H1 (cell line): ENCODE measurements around the gene NR4A1. TPM values are rescaled to one million over a fixed set of nuclear protein-coding genes. Genes with fewer than 3 reads are reported as not detected.

Experiments used
- BCL11A ChIP-seq, 2 experiments: IDR thresholded peaks; one replicate each; pipeline ENCODE4 v1.6.1; 2011; ENCODE audit warnings: low read depth in 2 of 2, low read length in 2 of 2, mild to moderate bottlenecking in 2 of 2
- CBX5 ChIP-seq: fragments of 300-800, 300-1000 bp; sonication (generic); IDR thresholded peaks from 2 replicates; pipeline ENCODE4 v1.7.1; 2016; ENCODE audit warnings: antibody characterized with exemption, low read length, low read depth
- CBX8 ChIP-seq: fragments of 300-800, 300-1000 bp; sonication (generic); IDR thresholded peaks from 2 replicates; pipeline ENCODE4 v1.7.1; 2016; ENCODE audit warnings: low read depth, low read length, borderline replicate concordance
- CHD7 ChIP-seq: fragments of 300-600 bp; sonication (generic); IDR thresholded peaks from 2 replicates; pipeline ENCODE4 v1.7.1; 2012; ENCODE audit warnings: low read length, moderate library complexity, mild to moderate bottlenecking, inconsistent platforms; ENCODE audit not compliant: insufficient replicate concordance
- HDAC6 ChIP-seq: IDR thresholded peaks from one replicate; pipeline ENCODE4 v1.7.1; 2012; ENCODE audit warnings: low read depth, mild to moderate bottlenecking, inconsistent platforms, low read length, moderate library complexity
- POLR2A ChIP-seq, 2 experiments: IDR thresholded peaks; 1 replicate in 1 of 2; 2 replicates in 1 of 2; pipeline ENCODE4 v1.6.1; 2011; ENCODE audit warnings: low read depth in 2 of 2, low read length in 2 of 2, mild to moderate bottlenecking in 2 of 2; ENCODE audit errors: control extremely low read depth in 1 of 2
- POLR2AphosphoS5 ChIP-seq: IDR thresholded peaks from 2 replicates; pipeline ENCODE4 v1.6.1; 2011; ENCODE audit warnings: low read depth, low read length
- RXRA ChIP-seq: IDR thresholded peaks from 2 replicates; pipeline ENCODE4 v1.6.1; 2011; ENCODE audit warnings: low read depth, mild to moderate bottlenecking, low read length, moderate library complexity; ENCODE audit not compliant: insufficient read depth
- SRF ChIP-seq: IDR thresholded peaks from 2 replicates; pipeline ENCODE4 v1.6.1; 2011; ENCODE audit warnings: mild to moderate bottlenecking, low read depth, low read length, moderate library complexity
- TAF7 ChIP-seq: optimal IDR thresholded peaks from 2 replicates; pipeline ENCODE3; 2011; ENCODE audit warnings: low read depth, mild to moderate bottlenecking, inconsistent platforms, low read length, moderate library complexity, borderline replicate concordance
- polyA plus RNA-seq, 7 experiments: library from polyadenylated mRNA; depleted of rRNA in 3 of 7; stranded (reverse) in 5 of 7; unstranded in 2 of 7; fragments of >200 nt in 5 of 7; fragments of 200-250 nt in 2 of 7; gene quantifications; 1 replicate in 5 of 7; 2 replicates in 1 of 7; 4 replicates in 1 of 7; pipeline versions ENCODE4 v1.2.1 to v1.2.3, GENCODE V29; 2011 to 2013; ENCODE audit warnings: missing spikeins in 2 of 7, mixed read lengths in 2 of 7
- total RNA-seq: library from RNA; stranded (reverse); fragmentation: NEBNext Ultra II Directional; extraction: Animal tissue kit (Norgen Biotek cat#: 25700); gene quantifications from 2 replicates; pipeline ENCODE4 v1.2.1, GENCODE V29; 2021

NR4A1 gene
- total and polyA plus RNA-seq, 2 of the 8 experiments (the other 6 are each of a cell fraction or from before 2014, with no cell fraction given), result 18.7 to 23.3 TPM

GRCh38 chr12:52020539-52021336 is 30.5 kb upstream of the NR4A1 start (continued):
- TF ChIP-seq CHD7 (no peak), CBX8 (no peak), POLR2AphosphoS5 (no peak), SRF (no peak), RXRA (no peak), HDAC6 (no peak), BCL11A (IDR thresholded peaks at IDR 0.05; ENCODE audit: low read depth in 2 of 2, low read length in 2 of 2) (no peak), POLR2A (IDR thresholded peaks at IDR 0.05; ENCODE audit: control extremely low read depth in 1 of 2, low read depth in 2 of 2, low read length in 2 of 2) (no peak), CBX5 (no peak), TAF7 (no peak)
